Measurements from ENCODE around the gene PLXDC1. TPM values are rescaled to one million over a fixed set of nuclear protein-coding genes. Genes with fewer than 3 reads are reported as not detected.

PLXDC1 gene
- total RNA-seq, 1 experiment from 2014 or later: 0.75 TPM

GRCh38 chr17:39073916-39074315 lies 77.5 kb downstream of the PLXDC1 start:
- intact Hi-C loops (cut with micrococcal nuclease; ENCODE audit: unreplicated experiment): no loop called here
- Histone ChIP-seq H3K27me3 (replicated peaks; ENCODE audit: insufficient read depth, low read depth, low read length, poor library complexity) (no peaks in the 10 kb centered on the region), H3K4me1 (ENCODE audit: insufficient read depth, low read length, poor library complexity, severe bottlenecking) (no peaks in the 10 kb centered on the region), H3K9me3 (ENCODE audit: low read depth, low read length, poor library complexity, severe bottlenecking) (no peaks in the 10 kb centered on the region), H3K4me3 (ENCODE audit: low read depth, low read length, poor library complexity, severe bottlenecking) (no peak overlapping the region), H3K27ac (ENCODE audit: low read depth, low read length, poor library complexity, severe bottlenecking) (no peak overlapping the region), H3K36me3 (ENCODE audit: insufficient read depth, low read length, poor library complexity, severe bottlenecking) (no peaks in the 10 kb centered on the region)
- TF ChIP-seq CTCF (conservative IDR thresholded peaks at IDR 0.05; ENCODE audit: low read depth, low read length) (no peak), EZH2 (IDR thresholded peaks at IDR 0.05; ENCODE audit: borderline replicate concordance, low read depth, low read length, poor library complexity, severe bottlenecking) (no peak)
- DNase-seq (ENCODE audit: low spot score): no peak
- CTCF ChIA-PET: interaction anchor here (0.5 kb wide), 1 partner anchor 162 kb away, joined by 6 read pairs; no protein-coding TSS in a partner anchor
- BruUV-seq (replicated peaks): no TSS peak
- POLR2A ChIA-PET (ENCODE audit: low non-redundant PET): no interaction called here

GRCh38 chr17:39073353-39073752 lies 78.1 kb downstream of the PLXDC1 start:
- CTCF ChIA-PET: interaction anchor here (0.5 kb wide), 1 partner anchor 162 kb away, joined by 6 read pairs; no protein-coding TSS in a partner anchor
- BruUV-seq (replicated peaks): no TSS peak

GRCh38 chr17:39071573-39071972 lies 79.9 kb downstream of the PLXDC1 start:
- BruUV-seq (replicated peaks): no TSS peak
- Histone ChIP-seq H3K9me3 (ENCODE audit: low read depth, low read length, poor library complexity, severe bottlenecking) (no peaks in the 10 kb centered on the region), H3K27me3 (replicated peaks; ENCODE audit: insufficient read depth, low read depth, low read length, poor library complexity) (no peaks in the 10 kb centered on the region), H3K4me1 (ENCODE audit: insufficient read depth, low read length, poor library complexity, severe bottlenecking) (no peaks in the 10 kb centered on the region), H3K27ac (ENCODE audit: low read depth, low read length, poor library complexity, severe bottlenecking) (no peak overlapping the region), H3K36me3 (ENCODE audit: insufficient read depth, low read length, poor library complexity, severe bottlenecking) (no peaks in the 10 kb centered on the region), H3K4me3 (ENCODE audit: low read depth, low read length, poor library complexity, severe bottlenecking) (no peak overlapping the region)
- TF ChIP-seq CTCF (conservative IDR thresholded peaks at IDR 0.05; ENCODE audit: low read depth, low read length) (no peak), EZH2 (IDR thresholded peaks at IDR 0.05; ENCODE audit: borderline replicate concordance, low read depth, low read length, poor library complexity, severe bottlenecking) (no peak)
- POLR2A ChIA-PET (ENCODE audit: low non-redundant PET): no interaction called here
- intact Hi-C loops (cut with micrococcal nuclease; ENCODE audit: unreplicated experiment): no loop called here
- CTCF ChIA-PET: no interaction called here
- no peak for DNase-seq (ENCODE audit: low spot score)

More at GRCh38 chr17:39073353-39073752, 78.1 kb downstream of the PLXDC1 start:
- Histone ChIP-seq H3K36me3 (ENCODE audit: insufficient read depth, low read length, poor library complexity, severe bottlenecking) (no peaks in the 10 kb centered on the region), H3K4me3 (ENCODE audit: low read depth, low read length, poor library complexity, severe bottlenecking) (no peak overlapping the region), H3K27me3 (replicated peaks; ENCODE audit: insufficient read depth, low read depth, low read length, poor library complexity) (no peaks in the 10 kb centered on the region), H3K4me1 (ENCODE audit: insufficient read depth, low read length, poor library complexity, severe bottlenecking) (no peaks in the 10 kb centered on the region), H3K27ac (ENCODE audit: low read depth, low read length, poor library complexity, severe bottlenecking) (no peak overlapping the region), H3K9me3 (ENCODE audit: low read depth, low read length, poor library complexity, severe bottlenecking) (no peaks in the 10 kb centered on the region)
- intact Hi-C loops (cut with micrococcal nuclease; ENCODE audit: unreplicated experiment): no loop called here
- TF ChIP-seq EZH2 (IDR thresholded peaks at IDR 0.05; ENCODE audit: borderline replicate concordance, low read depth, low read length, poor library complexity, severe bottlenecking) (no peak), CTCF (conservative IDR thresholded peaks at IDR 0.05; ENCODE audit: low read depth, low read length) (no peak)
- DNase-seq (ENCODE audit: low spot score): no peak
- POLR2A ChIA-PET (ENCODE audit: low non-redundant PET): no interaction called here

All from A673 (cell line).